Panc1 (cell line): ENCODE measurements around the gene UNC13B. TPM values are rescaled to one million over a fixed set of nuclear protein-coding genes. Genes with fewer than 3 reads are reported as not detected.
A peak's percentile ranks its signal among the peaks of the same experiment; 100 is the strongest.

Experiments used
- ATAC-seq: fragments of 200-7000 bp; cut with Tn5 transposase; 2 replicates; pipeline ENCODE4 v1.9.1; 2020; ENCODE audit warnings: mild to moderate bottlenecking, moderate library complexity
- BruUV-seq: library from RNA; stranded (reverse); fragments of 400-500 nt; replicated peaks from 2 replicates; lab custom pipeline; 2021; lab: Mats Ljungman, UMichigan
- CTCF ChIA-PET: fragments of 300-600 bp; sonication (Branson Sonifier 250); formaldehyde crosslinking; loops from one replicate; lab custom pipeline; 2022; ENCODE audit warnings: antibody characterized with exemption; lab: Charles Lee
- POLR2A ChIA-PET: fragments of 300-600 bp; sonication (Branson Sonifier 250); formaldehyde crosslinking; loops from one replicate; lab custom pipeline; 2022; ENCODE audit warnings: antibody characterized with exemption; lab: Charles Lee
- DNase-seq: peaks from one replicate; pipeline ENCODE4 v3.0.0-alpha.2; 2010; ENCODE audit warnings: low read depth, low spot score
- H3K27ac ChIP-seq: 2 replicates; pipeline ENCODE4 v1.5.1; 2011; ENCODE audit warnings: mild to moderate bottlenecking, low read length, inconsistent platforms
- H3K27me3 ChIP-seq: fragments of 200-500 bp; sonication (Bioruptor generic); 2 replicates; pipeline ENCODE4 v1.6.0; 2014; ENCODE audit warnings: low read length, inconsistent platforms; ENCODE audit not compliant: control insufficient read depth, insufficient read depth
- H3K36me3 ChIP-seq: fragments of 200-500 bp; sonication (Bioruptor generic); 2 replicates; pipeline ENCODE4 v1.5.1; 2014; ENCODE audit warnings: inconsistent platforms, mild to moderate bottlenecking, low read length, moderate library complexity; ENCODE audit not compliant: control insufficient read depth, insufficient read depth
- H3K4me1 ChIP-seq: 2 replicates; pipeline ENCODE4 v1.5.1; 2011; ENCODE audit warnings: inconsistent platforms, mild to moderate bottlenecking, low read length, moderate library complexity; ENCODE audit not compliant: control insufficient read depth, insufficient read depth
- H3K4me3 ChIP-seq, 2 experiments: 2 replicates each; pipeline ENCODE4 v1.5.1; 2011 to 2012; ENCODE audit warnings: low read depth in 2 of 2, low read length in 2 of 2, mild to moderate bottlenecking in 2 of 2, inconsistent platforms in 1 of 2, moderate library complexity in 1 of 2
- H3K9me3 ChIP-seq: fragments of 200-500 bp; sonication (Bioruptor generic); 2 replicates; pipeline ENCODE4 v1.5.1; 2014; ENCODE audit warnings: low read depth, mild to moderate bottlenecking, inconsistent platforms, low read length, moderate library complexity; ENCODE audit not compliant: control insufficient read depth, insufficient read depth
- CTCF ChIP-seq: fragments of 450-650 bp; IDR thresholded peaks from 2 replicates; pipeline ENCODE4 v1.5.1; 2017; ENCODE audit warnings: mild to moderate bottlenecking
- POLR2AphosphoS5 ChIP-seq: IDR thresholded peaks from 2 replicates; pipeline ENCODE4 v1.6.1; 2012; ENCODE audit warnings: mild to moderate bottlenecking, low read depth, low read length, moderate library complexity
- REST ChIP-seq, 2 experiments: IDR thresholded peaks; 2 replicates each; pipeline ENCODE4 v1.6.1; 2011 to 2012; ENCODE audit warnings: low read depth in 2 of 2, control low read depth in 1 of 2, low read length in 1 of 2, mild to moderate bottlenecking in 1 of 2, moderate library complexity in 1 of 2; ENCODE audit not compliant: insufficient read depth in 1 of 2
- SIN3A ChIP-seq: IDR thresholded peaks from 2 replicates; pipeline ENCODE4 v1.6.1; 2012; ENCODE audit warnings: low read depth, mild to moderate bottlenecking, low read length, moderate library complexity, borderline replicate concordance; ENCODE audit not compliant: insufficient read depth
- TCF7L2 ChIP-seq: IDR thresholded peaks from 2 replicates; pipeline ENCODE4 v1.6.1; 2011; ENCODE audit warnings: mild to moderate bottlenecking, low read depth, low read length, inconsistent platforms
- in situ Hi-C: cut with HindIII; loops from 2 replicates; pipeline ENCODE4 v1.10.0; 2016; ENCODE audit warnings: low sequenced_read_pairs, low pct_unique_long_range_greater_than_20kb
- intact Hi-C: fragments of 100-400 bp; cut with micrococcal nuclease; formaldehyde crosslinking; loops from one replicate; pipeline ENCODE4 v1.10.0; 2022; ENCODE audit not compliant: unreplicated experiment
- total RNA-seq: library from RNA; stranded (reverse); gene quantifications from one replicate; pipeline ENCODE4 v1.2.1, GENCODE V29; 2021; ENCODE audit not compliant: unreplicated experiment

Gene UNC13B
- total RNA-seq, 1 experiment from 2014 or later, result 35.2 TPM

GRCh38 chr9:35353731-35354365, 192.0 kb downstream of the UNC13B start:
- Histone ChIP-seq H3K27ac (no peak overlapping the region), H3K9me3 (no peaks in the 10 kb centered on the region), H3K36me3 (no peaks in the 10 kb centered on the region), H3K4me3 (no peak overlapping the region), H3K4me1 (no peaks in the 10 kb centered on the region), H3K27me3 (no peaks in the 10 kb centered on the region)
- intact Hi-C loops, result no loop called here
- peak; percentile 11; the same call in 1 of the 2 replicates for TF ChIP-seq CTCF
- TF ChIP-seq POLR2AphosphoS5, result no peak
- TF ChIP-seq SIN3A, result no peak
- TF ChIP-seq TCF7L2, result no peak
- BruUV-seq, result no TSS peak
- DNase-seq (no peak), ATAC-seq (no peak)
- ChIA-PET CTCF (no interaction called here), POLR2A (no interaction called here)
- in situ Hi-C loops, result no loop called here

DNA sequence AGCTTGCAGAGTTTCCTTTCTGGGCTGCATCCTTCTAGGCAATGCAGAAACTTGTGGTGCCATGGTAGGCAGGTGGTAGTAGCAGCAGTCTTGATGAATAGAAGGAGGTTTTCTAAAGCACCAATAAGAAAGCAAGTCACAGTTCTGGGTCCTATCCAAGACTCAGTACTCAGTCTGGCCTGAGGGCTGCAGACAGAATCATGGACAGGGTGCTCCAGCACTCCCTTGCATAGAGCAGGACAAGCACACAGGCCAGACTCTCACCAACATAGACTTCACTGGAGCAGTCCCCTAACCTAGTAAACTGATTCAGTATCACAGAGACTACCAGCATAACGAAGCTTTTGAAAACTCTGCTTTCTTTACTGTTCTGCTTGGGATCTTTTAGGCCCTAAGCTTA, 194.1 kb downstream of the UNC13B start:
- ChIA-PET POLR2A (no interaction called here), CTCF (no interaction called here)
- no peak overlapping the region for H3K4me3 ChIP-seq
- H3K27ac ChIP-seq, result no peak overlapping the region
- DNase-seq, result no peak
- H3K9me3 ChIP-seq, result no peaks in the 10 kb centered on the region
- no peaks in the 10 kb centered on the region for H3K27me3 ChIP-seq
- TF ChIP-seq REST (IDR thresholded peaks at IDR 0.05; ENCODE audit: insufficient read depth in 1 of 2, low read depth in 2 of 2, low read length in 1 of 2) (no peak), POLR2AphosphoS5 (no peak), CTCF (no peak), SIN3A (no peak), TCF7L2 (no peak)
- no TSS peak for BruUV-seq
- in situ Hi-C loops, result no loop called here
- no peaks in the 10 kb centered on the region for H3K4me1 ChIP-seq
- intact Hi-C loops, result no loop called here
- ATAC-seq, result peak; percentile 53
- no peaks in the 10 kb centered on the region for H3K36me3 ChIP-seq
